Measurements from ENCODE around the gene PROSER2.

PROSER2 gene, protein sequence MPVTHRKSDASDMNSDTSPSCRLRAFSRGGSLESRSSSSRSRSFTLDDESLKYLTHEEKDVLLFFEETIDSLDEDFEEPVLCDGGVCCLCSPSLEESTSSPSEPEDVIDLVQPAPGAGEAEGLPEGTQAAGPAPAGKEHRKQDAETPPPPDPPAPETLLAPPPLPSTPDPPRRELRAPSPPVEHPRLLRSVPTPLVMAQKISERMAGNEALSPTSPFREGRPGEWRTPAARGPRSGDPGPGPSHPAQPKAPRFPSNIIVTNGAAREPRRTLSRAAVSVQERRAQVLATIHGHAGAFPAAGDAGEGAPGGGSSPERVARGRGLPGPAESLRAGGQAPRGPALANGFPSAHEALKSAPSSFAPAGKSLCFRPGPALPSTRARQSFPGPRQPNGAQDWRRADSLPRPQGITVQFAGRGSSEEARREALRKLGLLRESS

GRCh38 chr10:11823122-11823988 is at the start of gene PROSER2:
PROSER2 (plus strand) TSS chr10:11823356; CDS start chr10:11852078, 28,722 bp downstream.
- no peak for DNase-seq (ENCODE audit: low read depth)

DNA sequence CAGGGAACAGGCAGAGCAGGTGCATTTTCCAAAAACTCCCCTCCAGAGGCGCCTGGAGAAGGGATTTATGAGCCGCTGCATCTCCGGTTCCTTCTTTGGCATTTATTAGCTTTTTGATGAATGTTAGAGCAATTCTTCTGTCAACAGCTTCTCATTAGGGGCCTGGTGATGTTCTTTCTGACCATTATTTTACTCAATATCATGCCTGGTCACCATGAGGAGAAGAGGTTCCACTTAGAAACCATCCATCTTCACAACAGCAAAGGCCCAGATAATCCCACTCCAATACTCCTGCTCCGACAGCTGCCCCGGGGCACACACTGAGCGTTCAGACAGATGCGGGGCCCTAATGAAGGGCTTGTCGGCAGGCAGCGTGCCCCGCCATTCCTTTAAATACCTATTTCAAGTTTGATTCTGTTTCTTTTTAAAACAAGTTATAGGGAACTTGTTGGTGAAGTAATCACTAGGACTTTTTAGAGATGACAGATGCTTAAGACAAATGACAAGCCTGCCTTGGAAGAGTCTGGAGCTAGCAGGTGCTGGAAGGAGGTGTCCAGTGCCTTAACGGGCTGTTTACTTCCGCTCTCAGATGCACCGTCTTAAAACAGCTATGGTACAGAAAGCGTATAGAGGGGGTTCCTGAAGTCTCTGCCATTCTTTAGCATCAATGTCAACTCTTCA is 49.3 kb upstream of the PROSER2 start:
- DNase-seq (ENCODE audit: low read depth): no peak

GRCh38 chr10:11775412-11775811 is 47.7 kb upstream of the PROSER2 start:
- no peak for DNase-seq (ENCODE audit: low read depth)

DNA sequence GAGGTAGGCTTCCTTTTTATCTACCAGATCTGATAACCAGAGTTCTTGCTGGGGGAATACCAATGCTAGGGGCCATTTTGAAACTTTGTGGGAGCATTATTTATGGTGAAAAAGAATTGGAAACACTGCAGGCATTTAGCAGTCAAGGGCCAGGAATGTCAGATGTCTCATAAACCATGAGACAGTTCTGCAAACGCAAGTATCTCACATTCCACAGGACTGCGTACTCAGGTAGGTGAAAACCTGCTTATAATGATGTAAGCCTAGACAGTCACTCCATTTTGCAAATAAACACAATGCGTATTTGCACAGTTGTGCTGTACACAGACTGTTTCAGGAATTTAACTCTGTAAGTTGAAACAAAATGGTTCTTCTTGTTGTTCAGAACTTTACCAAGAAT is 47.1 kb upstream of the PROSER2 start:
- no peak for DNase-seq (ENCODE audit: low read depth)

- DNase-seq (ENCODE audit: low read depth): no peak
Observed at GRCh38 chr10:11781114-11781513, 42.0 kb upstream of the PROSER2 start.

- DNase-seq (ENCODE audit: low read depth): no peak
Observed at GRCh38 chr10:11782793-11783557, 40.2 kb upstream of the PROSER2 start.

DNA sequence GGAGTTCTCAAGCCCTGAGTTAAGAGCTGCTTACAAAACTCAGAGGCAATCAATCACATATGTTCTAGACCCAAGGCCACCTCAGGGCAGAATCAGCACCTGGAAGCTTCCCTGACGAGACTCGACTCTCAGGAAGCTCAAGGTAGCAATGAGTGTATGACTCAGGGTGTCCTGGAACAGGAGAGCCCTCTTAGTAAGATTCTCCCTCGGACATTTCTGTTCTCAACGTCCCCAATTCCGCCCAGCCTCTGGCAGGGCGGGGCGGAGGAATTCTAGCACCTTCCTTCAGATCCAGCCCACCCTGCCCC is 39.6 kb upstream of the PROSER2 start:
- DNase-seq (ENCODE audit: low read depth): no peak

DNA sequence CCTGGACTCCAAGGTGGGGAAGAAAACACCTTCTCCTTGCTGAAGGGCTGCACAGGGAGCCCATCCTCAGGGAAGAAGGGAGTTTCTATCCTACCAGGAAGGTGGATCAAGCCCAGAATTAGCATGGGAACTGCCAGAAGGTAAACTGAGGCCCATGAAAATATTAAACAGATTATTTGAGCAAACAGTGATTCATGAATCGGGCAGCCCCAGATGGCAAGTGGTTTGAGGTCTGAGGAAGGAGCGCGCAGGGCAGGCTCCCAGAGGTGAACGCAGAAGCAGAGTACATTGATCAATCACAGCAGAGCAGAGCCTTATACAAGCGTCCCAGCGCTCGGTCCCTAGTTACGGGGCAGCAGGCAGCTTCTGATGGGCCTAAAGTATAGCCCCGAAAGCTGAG is 35.8 kb upstream of the PROSER2 start:
- no peak for DNase-seq (ENCODE audit: low read depth)

DNA sequence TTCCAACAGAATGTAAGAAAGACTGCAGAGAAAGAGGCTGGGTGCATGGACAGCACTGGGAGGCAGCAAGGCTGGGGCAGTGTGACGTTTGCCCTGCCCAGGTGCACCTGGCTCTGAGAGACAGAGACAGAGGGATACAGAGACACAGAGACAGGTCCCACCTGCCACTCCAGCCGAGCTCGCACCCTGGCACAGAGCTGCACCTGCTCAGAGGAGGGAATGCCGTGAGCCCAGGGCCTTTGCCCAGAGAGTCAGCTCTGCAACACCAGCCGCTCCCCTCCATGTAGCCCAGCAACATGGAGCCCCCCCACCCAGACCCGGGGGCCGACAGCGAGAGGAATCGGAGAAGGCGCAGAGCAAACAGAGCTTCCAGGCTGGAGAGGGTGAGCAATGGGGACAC is 35.3 kb upstream of the PROSER2 start:
- no peak for DNase-seq (ENCODE audit: low read depth)

DNA sequence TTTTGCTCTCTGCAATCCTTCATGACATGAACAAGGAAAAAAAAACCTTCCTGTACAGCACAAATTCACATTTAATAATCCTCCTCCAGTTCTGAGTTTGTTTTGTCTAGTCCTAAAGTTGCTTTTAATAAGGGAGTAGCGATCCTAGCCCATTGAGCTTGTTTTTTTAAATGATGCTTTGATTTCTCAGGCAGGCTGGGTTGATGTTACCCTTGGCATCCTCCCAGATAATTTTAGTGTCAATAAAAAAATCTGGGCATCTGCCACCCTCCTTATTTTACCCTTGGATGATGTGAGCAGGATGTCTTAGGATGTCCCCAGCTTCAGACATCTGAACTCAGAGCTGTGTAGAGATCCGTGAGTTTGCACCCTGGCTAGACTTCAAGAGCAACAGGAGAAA is 33.9 kb upstream of the PROSER2 start:
- no peak for DNase-seq (ENCODE audit: low read depth)

DNA sequence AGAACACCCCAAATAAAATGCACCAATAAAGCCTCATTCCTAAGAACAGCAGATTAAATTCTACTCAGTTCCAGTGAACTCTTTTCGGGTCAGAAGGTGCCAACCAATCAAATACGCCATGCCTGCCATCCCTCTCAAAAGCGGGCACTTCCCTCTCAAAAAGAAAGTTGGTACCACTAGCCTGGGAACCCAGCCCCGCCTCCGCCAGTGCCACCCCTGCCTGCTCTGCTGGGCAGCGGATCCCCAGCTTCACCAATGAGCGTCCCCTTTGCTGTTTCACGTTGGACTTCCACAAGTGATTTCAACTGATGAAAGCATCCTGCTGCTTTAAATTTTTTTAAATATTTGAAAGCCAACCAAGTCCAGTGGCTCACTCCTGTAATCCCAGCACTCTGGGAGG is 33.2 kb upstream of the PROSER2 start:
- DNase-seq (ENCODE audit: low read depth): no peak

DNA sequence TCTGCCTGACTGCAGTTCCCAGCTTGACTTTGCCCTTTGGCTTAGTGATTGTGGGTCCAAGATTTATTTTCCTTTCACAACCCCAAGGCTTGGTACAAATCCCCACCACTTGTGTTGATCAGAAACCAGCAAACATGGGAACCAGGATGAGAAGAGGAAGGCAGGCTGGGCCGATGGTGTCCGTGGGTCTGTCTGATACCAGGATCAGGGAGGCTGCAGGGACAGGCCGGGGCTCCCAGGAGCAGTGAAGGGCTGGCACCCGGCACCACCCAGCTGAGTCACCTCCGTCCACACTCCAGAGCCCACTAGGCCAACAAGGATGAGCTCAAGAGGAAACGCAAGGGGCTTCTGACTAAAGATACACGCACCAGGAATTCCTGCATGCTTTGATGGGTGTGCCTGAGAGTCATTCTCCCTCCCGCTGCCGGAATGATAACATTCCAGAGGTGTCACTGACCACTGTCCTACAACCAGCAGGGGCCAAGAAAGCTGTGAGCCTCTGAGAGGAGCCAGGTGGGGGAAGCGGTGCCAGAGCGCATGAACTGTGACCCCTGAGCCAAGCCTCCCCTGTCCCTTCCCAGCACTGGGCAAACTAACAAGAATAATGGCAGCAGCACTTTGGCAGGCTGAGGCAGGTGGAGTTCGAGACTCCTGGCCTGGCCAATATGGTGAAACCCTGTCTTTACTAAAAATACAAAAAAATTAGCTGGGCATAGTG is 29.2 kb upstream of the PROSER2 start:
- no peak for DNase-seq (ENCODE audit: low read depth)

DNA sequence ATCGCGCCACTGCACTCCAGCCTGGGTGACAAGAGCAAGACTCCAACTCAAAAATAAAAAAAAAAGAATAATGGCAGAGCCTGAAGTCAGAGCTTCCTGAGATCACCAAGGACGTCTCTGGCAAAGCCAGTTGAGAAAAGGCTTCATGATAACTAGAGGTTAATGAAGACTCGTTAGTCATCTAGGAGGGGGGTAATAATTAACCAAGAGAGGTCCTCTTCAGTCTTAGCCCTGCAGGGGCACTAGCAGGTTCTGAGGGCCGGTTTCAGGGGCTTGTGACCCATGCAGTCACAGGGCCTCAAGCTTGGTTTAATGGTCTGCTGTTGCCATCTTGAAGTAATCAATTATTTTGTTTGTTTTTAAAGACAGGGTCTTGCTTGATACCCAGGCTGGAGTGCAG is 28.6 kb upstream of the PROSER2 start:
- no peak for DNase-seq (ENCODE audit: low read depth)

DNA sequence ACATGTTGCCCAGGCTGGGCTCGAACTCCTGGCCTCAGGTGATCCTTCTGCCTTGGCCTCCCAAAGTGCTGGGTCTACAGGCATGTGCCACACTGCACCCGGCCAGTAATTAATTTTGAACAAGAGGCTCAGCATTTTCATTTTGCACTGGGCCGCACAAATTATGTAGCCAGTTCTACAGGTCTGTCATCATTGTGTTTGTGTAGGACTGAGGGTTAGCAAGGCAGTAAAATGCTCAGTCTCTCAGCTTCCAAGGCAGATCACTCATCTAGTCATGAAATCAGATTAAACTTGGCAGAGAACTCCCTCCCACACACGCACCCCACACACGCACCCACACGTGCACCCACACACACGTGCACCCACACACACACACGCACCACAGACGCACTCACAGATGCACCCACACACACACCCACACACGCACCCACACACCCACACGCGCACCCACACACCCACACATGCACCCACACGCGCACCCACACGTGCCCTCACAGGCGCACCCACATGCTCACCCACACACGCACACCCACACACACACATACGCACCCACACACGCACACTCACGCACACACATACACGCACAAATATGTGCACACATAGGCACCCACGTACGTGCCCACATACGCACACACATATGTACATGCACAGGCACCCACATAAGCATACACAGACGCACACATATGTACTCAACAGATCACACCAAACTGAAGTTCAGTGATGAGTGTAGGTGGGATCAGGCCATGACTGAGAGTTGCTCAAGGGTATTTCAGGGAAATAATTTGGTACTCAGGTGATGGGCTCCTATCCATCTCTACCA is 27.8 kb upstream of the PROSER2 start:
- no peak for DNase-seq (ENCODE audit: low read depth)

DNA sequence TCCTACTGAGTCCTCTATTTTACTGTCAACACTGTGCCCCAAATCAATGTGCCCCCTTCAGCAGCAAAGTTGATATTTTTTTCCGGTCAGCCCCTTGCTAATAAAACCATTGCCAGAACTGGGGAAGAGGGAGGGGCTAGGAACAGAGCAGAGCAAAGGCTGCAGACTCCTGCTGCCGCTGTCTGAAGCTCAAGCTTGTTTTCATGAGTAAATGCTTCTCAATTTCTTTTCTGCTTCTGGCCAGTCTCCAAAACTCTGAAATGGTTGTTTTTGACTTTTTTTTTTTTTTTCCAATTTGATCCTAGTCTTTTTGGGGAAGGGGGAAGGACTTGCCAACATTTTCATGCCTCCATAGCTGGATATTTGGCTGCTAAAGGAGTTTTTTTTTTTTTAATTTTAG is 26.7 kb upstream of the PROSER2 start:
- DNase-seq (ENCODE audit: low read depth): no peak

DNA sequence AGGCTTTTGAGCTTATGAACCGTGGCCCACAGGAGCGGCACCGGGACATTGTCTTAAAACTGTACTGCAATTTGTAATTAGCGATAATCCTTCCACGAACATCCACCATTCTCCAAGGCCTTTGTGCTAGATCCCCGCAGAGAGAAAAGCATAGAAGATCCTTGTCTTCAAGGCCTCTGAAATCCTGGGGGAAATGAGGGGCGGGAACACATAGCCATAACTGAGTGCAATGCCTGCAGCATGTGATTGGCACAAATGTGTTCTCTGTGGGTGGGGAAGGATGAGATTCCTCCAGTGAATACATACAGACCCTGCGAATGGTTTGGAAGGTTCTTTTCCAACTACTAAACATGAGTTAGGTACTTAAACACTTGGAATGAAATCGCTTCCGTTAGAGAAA is 25.9 kb upstream of the PROSER2 start:
- no peak for DNase-seq (ENCODE audit: low read depth)

DNA sequence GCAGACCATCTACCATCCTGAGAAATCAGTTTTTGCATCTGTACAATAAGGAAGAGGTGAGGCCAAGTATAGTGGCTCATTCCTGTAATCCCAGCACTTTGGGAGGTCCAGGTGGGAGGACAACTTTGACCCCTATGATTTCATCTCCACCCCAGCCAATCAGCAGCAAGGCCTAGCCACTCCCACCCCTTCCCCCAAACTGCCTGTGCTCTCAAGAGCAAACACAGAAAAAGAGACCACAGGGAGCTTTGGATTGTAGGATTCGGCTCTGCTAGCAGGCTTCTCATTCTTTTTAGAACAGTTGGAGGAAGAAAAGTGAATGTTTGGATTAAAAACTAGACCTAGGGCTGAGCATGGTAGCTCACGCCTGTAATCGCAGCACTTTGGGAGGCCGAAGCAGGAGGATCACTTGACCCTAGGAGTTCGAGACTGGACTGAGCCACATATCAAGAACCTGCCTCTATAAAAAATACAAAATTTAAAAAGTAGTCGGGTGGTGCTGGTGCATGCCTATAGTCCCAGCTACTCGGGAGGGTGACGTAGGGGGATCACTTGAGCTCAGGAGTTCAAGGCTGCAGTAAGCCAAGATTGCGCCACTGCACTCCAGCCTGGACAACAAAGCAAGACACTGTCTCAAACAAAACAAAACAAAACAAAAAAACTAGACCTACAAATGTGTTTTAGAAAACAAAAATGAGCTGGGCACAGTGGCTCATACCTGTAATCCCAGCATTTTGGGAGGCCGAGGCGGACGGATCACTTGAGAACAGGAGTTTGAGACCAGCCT is 25.1 kb upstream of the PROSER2 start:
- no peak for DNase-seq (ENCODE audit: low read depth)

DNA sequence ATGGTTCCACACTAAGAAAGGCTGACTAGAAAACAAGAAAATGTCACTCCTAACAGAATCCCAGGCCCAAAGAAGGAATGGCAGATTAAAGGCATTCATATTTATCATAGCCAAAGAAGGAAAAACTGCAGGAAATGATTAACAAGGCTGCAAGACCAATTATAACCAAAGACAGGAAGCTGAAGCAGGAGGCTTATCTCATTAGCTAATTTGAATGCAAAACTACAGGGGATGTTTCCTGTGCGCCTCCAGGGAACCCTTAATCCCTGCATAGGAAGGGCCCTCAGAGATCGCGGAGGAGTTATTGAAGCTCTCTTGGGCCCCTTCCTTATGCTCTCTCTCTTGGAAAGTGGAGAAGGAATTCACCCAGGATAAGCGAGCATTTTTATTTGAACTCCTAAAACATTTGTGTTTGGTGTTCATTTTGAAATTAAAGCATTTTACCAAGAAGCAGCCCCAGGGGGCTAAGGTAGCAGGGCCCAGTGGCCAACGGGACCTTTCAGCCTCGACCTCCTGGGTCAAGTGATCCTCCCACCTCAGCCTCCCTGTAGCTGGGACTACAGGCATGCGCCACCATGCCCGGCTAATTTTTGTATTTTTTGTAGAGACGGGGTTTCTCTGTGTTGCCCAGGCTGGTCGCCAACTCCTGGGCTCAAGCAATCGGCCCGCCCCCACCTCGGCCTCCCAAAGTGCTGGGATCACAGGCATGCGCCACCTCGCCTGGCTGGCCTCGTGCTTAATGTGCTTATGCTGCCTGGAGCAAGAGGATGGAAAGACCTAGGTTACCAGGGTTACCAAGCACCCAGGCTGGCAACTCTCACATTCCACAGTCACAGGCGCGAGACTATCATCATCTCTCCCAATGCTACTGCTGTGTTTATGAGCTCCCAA is 24.1 kb upstream of the PROSER2 start:
- DNase-seq (ENCODE audit: low read depth): no peak

DNA sequence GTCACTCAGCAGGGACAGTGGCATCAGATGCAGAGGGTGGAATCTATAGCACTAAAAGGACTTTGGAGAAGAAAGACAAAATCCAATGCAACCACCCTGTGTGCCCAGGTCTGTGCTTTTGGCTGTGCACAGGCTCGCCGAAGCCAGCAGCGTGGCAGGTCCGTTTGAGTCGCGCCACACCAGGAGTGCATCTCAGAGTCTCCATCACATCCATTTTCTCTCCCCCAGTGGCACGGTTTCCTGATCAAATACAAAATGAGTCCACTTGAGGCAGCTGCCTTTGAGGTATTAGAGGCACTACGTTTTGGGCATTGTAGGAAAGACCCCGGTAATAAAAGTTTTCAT is 23.4 kb upstream of the PROSER2 start:
- DNase-seq (ENCODE audit: low read depth): no peak
